Activated naive CD4-positive, alpha-beta T cell treated with anti-CD3 and anti-CD28 coated beads for 36 hours (primary cell): ENCODE measurements around the gene FOXM1. TPM values are rescaled to one million over a fixed set of nuclear protein-coding genes. Genes with fewer than 3 reads are reported as not detected.
"Not testable (repeated sequence)": the region's sequence is repeated elsewhere in the genome, so short reads cannot be mapped to it uniquely, and the experiment has no call there.

Source experiments
- CTCF ChIA-PET: fragments of 350-600 bp; sonication (Branson Sonifier 250); formaldehyde crosslinking; loops from one replicate; lab custom pipeline; 2021; ENCODE audit warnings: antibody characterized with exemption; lab: Charles Lee
- DNase-seq: peaks from one replicate; pipeline ENCODE4 v3.0.0-alpha.2; 2020
- H3K27ac Mint-ChIP-seq: one replicate; pipeline ENCODE4 v1.8.0; 2021; ENCODE audit warnings: mild to moderate bottlenecking, mixed read lengths
- H3K27me3 Mint-ChIP-seq: one replicate; pipeline ENCODE4 v1.8.0; 2021; ENCODE audit warnings: low read depth, mixed read lengths
- H3K36me3 Mint-ChIP-seq: one replicate; pipeline ENCODE4 v1.8.0; 2021; ENCODE audit warnings: low read depth, mixed read lengths
- H3K4me1 Mint-ChIP-seq: one replicate; pipeline ENCODE4 v1.8.0; 2021; ENCODE audit warnings: low read depth, mixed read lengths
- H3K4me3 Mint-ChIP-seq: one replicate; pipeline ENCODE4 v1.8.0; 2021; ENCODE audit warnings: mild to moderate bottlenecking, moderate library complexity, mixed read lengths
- H3K9me3 Mint-ChIP-seq: one replicate; pipeline ENCODE4 v1.8.0; 2021; ENCODE audit warnings: mixed read lengths
- intact Hi-C: fragments of 100-400 bp; cut with micrococcal nuclease; formaldehyde crosslinking; loops from one replicate; pipeline ENCODE4 v1.15.1; 2023
- total RNA-seq, 2 experiments: library from RNA; stranded (reverse); gene quantifications; one replicate each; pipeline ENCODE4 v1.2.3, GENCODE V29; 2021

Gene FOXM1
- total RNA-seq, 2 experiments from 2014 or later: 74.6 to 80.5 TPM

DNA sequence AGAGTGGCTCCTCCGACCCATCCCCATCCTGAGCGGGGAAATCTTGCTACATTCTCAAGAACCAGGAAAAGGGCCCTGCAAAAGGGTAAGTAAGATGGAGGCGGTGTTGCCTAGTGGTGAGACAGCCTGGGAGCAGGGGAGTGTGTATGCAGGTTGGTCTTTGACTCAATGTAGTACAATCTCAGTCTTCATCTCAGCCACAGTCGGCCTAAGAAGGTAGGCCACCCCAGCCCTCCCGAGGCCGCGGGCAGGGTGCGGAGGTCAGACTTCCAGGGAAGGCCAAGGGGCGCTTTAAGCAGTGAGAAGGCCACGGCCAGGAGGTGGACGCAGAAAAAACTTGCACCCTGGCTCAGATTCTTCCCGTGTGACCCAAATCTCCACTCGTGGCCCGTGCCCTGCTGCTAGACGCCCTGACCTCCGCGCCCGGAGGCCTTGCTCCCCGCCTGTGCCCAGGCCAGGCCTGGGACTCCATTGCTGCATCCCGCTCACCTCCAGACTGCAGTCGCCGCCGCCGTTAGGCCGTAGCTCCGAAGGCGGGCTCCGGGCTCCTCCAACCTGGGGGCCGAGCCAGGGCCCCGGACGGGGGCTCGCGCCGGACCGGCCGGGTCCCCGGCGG, 435 bp downstream of the FOXM1 start:
- intact Hi-C loops: loop anchor here (1.0 to 5.0 kb wide), 4 partner anchors 14 to 184 kb away; partner anchors contain the start of genes ITFG2 and TULP3
- CTCF ChIA-PET: no interaction called here
- H3K4me3 Mint-ChIP-seq: peak overlapping the region; percentile 89
- peak; percentile 53 for DNase-seq
- H3K4me1 Mint-ChIP-seq: peaks cover 27% of the 10 kb centered on the region
- H3K36me3 Mint-ChIP-seq: peaks cover 36% of the 10 kb centered on the region
- peak overlapping the region; percentile 87 for H3K27ac Mint-ChIP-seq
- no peaks in the 10 kb centered on the region for H3K9me3 Mint-ChIP-seq
- no peaks in the 10 kb centered on the region for H3K27me3 Mint-ChIP-seq

GRCh38 chr12:2868986-2869632, 7.9 kb downstream of the FOXM1 start:
- H3K36me3 Mint-ChIP-seq: peaks cover 56% of the 10 kb centered on the region
- CTCF ChIA-PET: interaction anchor here (0.6 to 1.9 kb wide), 2 partner anchors 14 to 74 kb away, joined by 3 to 5 read pairs; no protein-coding TSS in a partner anchor
- not testable (repeated sequence) for DNase-seq

DNA sequence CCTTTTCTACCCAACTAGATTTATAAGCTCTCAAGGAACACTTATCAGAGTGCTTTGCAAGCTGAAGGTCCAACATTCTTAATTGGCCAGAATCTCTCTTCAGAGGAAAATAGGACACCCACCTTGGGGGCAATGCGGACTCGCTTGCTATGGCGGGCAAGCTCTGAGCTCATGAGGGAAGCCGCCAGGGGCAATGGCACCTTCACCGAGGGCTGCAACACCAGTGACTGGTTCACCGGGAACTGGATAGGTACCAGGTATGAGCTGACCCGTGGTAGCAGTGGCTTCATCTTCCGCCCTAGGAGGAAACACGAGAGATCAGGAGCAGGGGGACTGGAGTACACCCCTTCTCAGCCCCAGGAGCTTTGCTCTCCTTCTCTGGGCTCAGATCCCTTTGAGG, 12.8 kb downstream of the FOXM1 start:
- no peaks in the 10 kb centered on the region for H3K9me3 Mint-ChIP-seq
- H3K27me3 Mint-ChIP-seq: no peaks in the 10 kb centered on the region
- CTCF ChIA-PET: interaction anchor here (0.6 to 1.4 kb wide), 5 partner anchors 10 to 273 kb away, joined by 3 to 4 read pairs (median 3); no protein-coding TSS in a partner anchor
- no peak overlapping the region for H3K27ac Mint-ChIP-seq
- H3K4me1 Mint-ChIP-seq: peaks cover 9% of the 10 kb centered on the region
- intact Hi-C loops: no loop called here
- no peak overlapping the region for H3K4me3 Mint-ChIP-seq
- DNase-seq: no peak
- H3K36me3 Mint-ChIP-seq: peaks cover 70% of the 10 kb centered on the region

More at GRCh38 chr12:2868986-2869632, 7.9 kb downstream of the FOXM1 start:
- H3K4me1 Mint-ChIP-seq, H3K9me3 Mint-ChIP-seq, H3K27ac Mint-ChIP-seq, H3K27me3 Mint-ChIP-seq, H3K4me3 Mint-ChIP-seq: not testable (repeated sequence)
- intact Hi-C loops: loop anchor here (5.0 kb wide), 1 partner anchor 88 kb away; the partner anchor contains the start of gene TEAD4

DNA sequence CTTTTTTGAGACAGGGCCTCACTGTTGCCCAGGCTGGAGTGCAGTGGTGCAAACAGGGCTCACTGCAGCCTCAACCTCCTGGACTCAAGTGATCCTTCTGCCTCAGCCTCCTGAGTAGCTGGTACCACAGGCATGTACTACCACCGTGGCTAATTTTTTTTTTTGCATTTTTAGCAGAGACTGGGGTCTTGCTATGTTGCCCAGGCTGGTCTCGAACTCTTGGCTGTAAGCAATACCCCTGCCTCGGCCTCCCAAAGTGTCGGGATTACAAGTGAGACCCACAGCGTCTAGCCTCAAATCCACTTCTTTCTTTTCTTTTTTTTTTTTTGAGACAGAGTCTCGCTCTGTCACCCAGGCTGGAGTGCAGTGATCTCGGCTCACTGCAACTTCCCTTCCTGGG, 13.6 kb downstream of the FOXM1 start:
- DNase-seq, H3K27ac Mint-ChIP-seq, H3K4me1 Mint-ChIP-seq, H3K9me3 Mint-ChIP-seq, H3K4me3 Mint-ChIP-seq, H3K27me3 Mint-ChIP-seq, intact Hi-C loops: not testable (repeated sequence)
- peaks cover 68% of the 10 kb centered on the region for H3K36me3 Mint-ChIP-seq
- CTCF ChIA-PET: interaction anchor here (1.0 to 1.6 kb wide), 4 partner anchors 50 to 274 kb away, joined by 3 to 5 read pairs (median 4); no protein-coding TSS in a partner anchor

- intact Hi-C loops: no loop called here
- no peaks in the 10 kb centered on the region for H3K27me3 Mint-ChIP-seq
- peaks cover 64% of the 10 kb centered on the region for H3K36me3 Mint-ChIP-seq
- H3K9me3 Mint-ChIP-seq: no peaks in the 10 kb centered on the region
- no peaks in the 10 kb centered on the region for H3K4me1 Mint-ChIP-seq
- no peak for DNase-seq
- no peak overlapping the region for H3K4me3 Mint-ChIP-seq
- CTCF ChIA-PET: interaction anchor here (1.0 to 1.7 kb wide), 3 partner anchors 9 to 82 kb away, joined by 4 to 9 read pairs (median 5); no protein-coding TSS in a partner anchor
- H3K27ac Mint-ChIP-seq: no peak overlapping the region
These were observed 14.1 kb downstream of the FOXM1 start for GRCh38 chr12:2862876-2863275.

- Mint-ChIP-seq H3K27me3 (no peaks in the 10 kb centered on the region), H3K9me3 (no peaks in the 10 kb centered on the region), H3K36me3 (peaks cover 47% of the 10 kb centered on the region), H3K27ac (no peak overlapping the region), H3K4me3 (no peak overlapping the region), H3K4me1 (no peaks in the 10 kb centered on the region)
- intact Hi-C loops: no loop called here
- CTCF ChIA-PET: no interaction called here
- DNase-seq: no peak
These were observed 16.8 kb downstream of the FOXM1 start for GRCh38 chr12:2860170-2860569.

DNA sequence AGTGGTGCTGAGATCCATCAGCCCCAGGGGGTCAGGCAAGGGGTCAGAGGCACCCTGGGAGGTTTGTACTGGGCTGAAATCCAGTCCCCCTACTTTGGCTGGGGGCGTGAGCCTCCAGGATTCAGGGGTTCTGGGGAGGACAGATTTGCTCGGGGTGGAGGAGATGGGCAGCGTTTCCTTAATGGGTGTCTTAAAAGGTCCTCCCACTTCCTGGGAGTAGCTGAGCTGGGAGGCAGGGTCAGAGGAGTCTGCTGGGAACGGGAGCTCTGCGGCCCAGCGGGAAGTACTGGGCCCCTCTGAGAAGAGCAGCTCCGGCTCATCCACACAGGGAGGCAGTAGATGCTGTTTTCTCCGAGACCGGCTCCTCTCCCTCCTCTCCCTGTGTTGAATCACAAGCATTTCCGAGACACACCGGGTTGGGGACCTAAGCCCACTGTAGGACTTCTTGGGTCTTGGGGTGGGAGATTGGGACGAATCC, 18.0 kb downstream of the FOXM1 start:
- Mint-ChIP-seq H3K9me3 (no peaks in the 10 kb centered on the region), H3K27me3 (no peaks in the 10 kb centered on the region), H3K36me3 (peaks cover 36% of the 10 kb centered on the region), H3K4me3 (no peak overlapping the region), H3K27ac (peak overlapping the region; percentile 61), H3K4me1 (no peaks in the 10 kb centered on the region)
- intact Hi-C loops: no loop called here
- CTCF ChIA-PET: interaction anchor here (0.6 to 1.6 kb wide), 2 partner anchors 9 to 86 kb away, joined by 3 to 4 read pairs; no protein-coding TSS in a partner anchor
- DNase-seq: no peak

GRCh38 chr12:2858334-2858733, 18.6 kb downstream of the FOXM1 start:
- intact Hi-C loops: no loop called here
- H3K27ac Mint-ChIP-seq: peak overlapping the region; percentile 41
- H3K4me3 Mint-ChIP-seq: no peak overlapping the region
- CTCF ChIA-PET: interaction anchor here (1.6 kb wide), 1 partner anchor 86 kb away, joined by 4 read pairs; no protein-coding TSS in a partner anchor
- H3K4me1 Mint-ChIP-seq: peaks cover 2% of the 10 kb centered on the region
- no peaks in the 10 kb centered on the region for H3K9me3 Mint-ChIP-seq
- H3K27me3 Mint-ChIP-seq: no peaks in the 10 kb centered on the region
- no peak for DNase-seq
- H3K36me3 Mint-ChIP-seq: peaks cover 31% of the 10 kb centered on the region

DNA sequence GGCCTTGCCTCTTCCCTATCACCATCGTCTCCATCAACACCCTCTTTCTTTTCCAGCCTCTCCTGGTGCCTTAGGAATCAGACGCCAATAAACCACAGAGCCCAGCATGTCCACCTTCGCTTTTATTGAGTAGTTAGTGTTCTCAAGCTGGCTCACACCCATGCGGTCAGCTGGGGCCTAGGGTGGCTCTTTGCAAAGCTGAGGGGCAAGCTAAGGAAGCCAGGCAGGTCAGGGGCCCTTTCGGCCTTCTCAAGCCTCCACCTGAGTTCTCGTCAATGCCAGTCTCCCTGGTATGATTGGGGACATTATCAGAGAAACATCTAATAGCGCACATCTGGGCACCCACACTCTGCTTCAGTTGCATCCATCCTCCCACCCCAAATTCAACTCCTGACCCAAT, 19.4 kb downstream of the FOXM1 start:
- Mint-ChIP-seq H3K27ac (no peak overlapping the region), H3K9me3 (no peaks in the 10 kb centered on the region), H3K36me3 (peaks cover 24% of the 10 kb centered on the region), H3K4me1 (peaks cover 2% of the 10 kb centered on the region), H3K27me3 (no peaks in the 10 kb centered on the region), H3K4me3 (no peak overlapping the region)
- intact Hi-C loops: no loop called here
- DNase-seq: no peak
- CTCF ChIA-PET: interaction anchor here (1.1 to 1.6 kb wide), 2 partner anchors 10 to 87 kb away, joined by 3 to 4 read pairs; no protein-coding TSS in a partner anchor

- H3K27me3 Mint-ChIP-seq: no peaks in the 10 kb centered on the region
- CTCF ChIA-PET: interaction anchor here (1.1 to 1.6 kb wide), 2 partner anchors 11 to 88 kb away, joined by 3 to 4 read pairs; no protein-coding TSS in a partner anchor
- H3K9me3 Mint-ChIP-seq: no peaks in the 10 kb centered on the region
- intact Hi-C loops: no loop called here
- no peak within 1 kb of the TSS for H3K27ac Mint-ChIP-seq
- DNase-seq: no peak
- H3K4me3 Mint-ChIP-seq: no peak within 1 kb of the TSS
- peaks cover 22% of the 10 kb centered on the region for H3K36me3 Mint-ChIP-seq
- peaks cover 2% of the 10 kb centered on the region for H3K4me1 Mint-ChIP-seq
These were observed 19.9 kb downstream of the FOXM1 start, which contains the start of gene TEX52 for GRCh38 chr12:2857021-2857431. Gene TEX52, minus strand, starts transcription at chr12:2857039. Its CDS starts 13 bp downstream, at chr12:2857026.

DNA sequence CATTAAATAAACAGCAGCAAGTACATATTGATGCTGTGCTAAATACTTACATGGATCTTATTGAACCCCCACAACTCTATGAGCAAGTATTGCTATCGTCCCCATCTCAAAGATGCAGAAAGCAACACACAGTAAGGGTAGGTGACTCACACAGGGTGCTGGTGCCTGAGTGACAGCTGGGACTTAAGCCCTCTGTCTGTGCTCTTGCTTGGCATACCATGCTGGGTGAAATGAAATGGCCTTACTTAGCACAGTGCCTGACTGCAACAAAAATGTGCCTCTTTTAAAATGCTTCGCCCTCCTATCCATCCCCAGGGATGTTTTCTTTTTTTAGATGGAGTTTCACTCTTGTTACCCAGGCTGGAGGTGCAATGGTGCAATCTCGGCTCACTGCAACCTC, 20.9 kb downstream of the FOXM1 start:
- DNase-seq: no peak
- Mint-ChIP-seq H3K27me3 (no peaks in the 10 kb centered on the region), H3K4me3 (no peak overlapping the region), H3K9me3 (no peaks in the 10 kb centered on the region), H3K4me1 (peaks cover 2% of the 10 kb centered on the region), H3K27ac (no peak overlapping the region), H3K36me3 (peaks cover 18% of the 10 kb centered on the region)
- CTCF ChIA-PET: interaction anchor here (0.7 to 5.3 kb wide), 2 partner anchors 89 to 261 kb away, joined by 3 to 32 read pairs; no protein-coding TSS in a partner anchor
- intact Hi-C loops: no loop called here

DNA sequence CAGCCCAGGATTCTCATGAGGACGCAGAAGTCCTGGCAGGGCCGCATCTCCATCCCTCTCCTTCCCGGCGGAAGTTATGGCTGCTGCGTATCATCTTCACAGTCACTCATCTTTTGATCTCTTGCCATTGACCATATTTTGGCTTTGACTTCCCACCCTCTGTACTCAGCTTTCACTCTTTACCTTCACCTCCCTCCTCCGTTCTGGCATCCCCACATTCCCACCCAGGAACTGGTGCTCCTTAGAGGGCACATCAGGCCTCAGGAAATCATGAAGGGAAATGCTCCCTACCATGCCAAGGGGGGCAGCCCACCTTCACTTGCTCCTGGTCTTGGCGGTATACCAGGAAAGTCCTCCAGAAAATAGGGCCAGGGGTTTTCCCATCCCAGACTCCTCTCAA, 21.4 kb downstream of the FOXM1 start:
- Mint-ChIP-seq H3K9me3 (no peaks in the 10 kb centered on the region), H3K27ac (no peak overlapping the region), H3K4me3 (no peak overlapping the region), H3K27me3 (no peaks in the 10 kb centered on the region), H3K36me3 (peaks cover 18% of the 10 kb centered on the region), H3K4me1 (peaks cover 2% of the 10 kb centered on the region)
- DNase-seq: no peak
- intact Hi-C loops: no loop called here
- CTCF ChIA-PET: interaction anchor here (1.5 to 5.3 kb wide), 3 partner anchors 14 to 100 kb away, joined by 3 to 32 read pairs (median 5); no protein-coding TSS in a partner anchor
